HEK293 (cell line): ENCODE data around the gene WDTC1.
A peak's percentile ranks its signal among the peaks of the same experiment; 100 is the strongest.

ENCODE experiments used
- CTCF ChIA-PET: fragments of 350-600 bp; formaldehyde crosslinking; extraction: SDS; loops from one replicate; lab custom pipeline; 2021; ENCODE audit warnings: antibody characterized with exemption; lab: Yijun Ruan, JAX
- POLR2A ChIA-PET: fragments of 300-600 bp; formaldehyde crosslinking; extraction: SDS; loops from one replicate; lab custom pipeline; 2020; ENCODE audit warnings: antibody characterized with exemption, inconsistent platforms; lab: Yijun Ruan, JAX
- H3K27ac ChIP-seq: fragments of 200-500 bp; sonication (Bioruptor generic); 2 replicates; pipeline ENCODE4 v1.5.1; 2014; ENCODE audit warnings: low read depth, low read length, control low read depth, inconsistent platforms; ENCODE audit errors: extremely low read depth
- H3K36me3 ChIP-seq, 2 experiments: fragments of 200-500 bp in 1 of 2; sonication (Bioruptor generic) in 1 of 2; 1 replicate in 1 of 2; 2 replicates in 1 of 2; pipeline ENCODE4 v1.5.1; 2014 to 2017; ENCODE audit warnings: inconsistent platforms in 2 of 2, low read length in 2 of 2; ENCODE audit not compliant: control insufficient read depth in 2 of 2, insufficient read depth in 1 of 2
- H3K4me1 ChIP-seq: fragments of 200-500 bp; sonication (Bioruptor generic); 2 replicates; pipeline ENCODE4 v1.5.1; 2014; ENCODE audit warnings: mild to moderate bottlenecking, low read length, inconsistent platforms; ENCODE audit not compliant: control insufficient read depth, insufficient read depth
- H3K4me3 ChIP-seq: 2 replicates; pipeline ENCODE4 v1.5.1; 2011; ENCODE audit warnings: low read depth, mild to moderate bottlenecking, control low read depth, low read length, moderate library complexity
- H3K9me3 ChIP-seq: fragments of 200-500 bp; sonication (Bioruptor generic); 2 replicates; pipeline ENCODE4 v1.5.1; 2014; ENCODE audit warnings: low read depth, low read length, inconsistent platforms; ENCODE audit not compliant: control insufficient read depth, insufficient read depth
- BCL11B ChIP-seq: fragments of 450-650 bp; formaldehyde crosslinking; IDR thresholded peaks from 2 replicates; pipeline ENCODE4 v1.5.1; 2016; ENCODE audit warnings: low read depth, missing biosample characterization, missing genetic modification characterization
- EGR2 ChIP-seq: fragments of 450-650 bp; formaldehyde crosslinking; IDR thresholded peaks from 2 replicates; pipeline ENCODE4 v1.5.1; 2016; ENCODE audit warnings: low read depth, missing biosample characterization, missing genetic modification characterization
- GFI1B ChIP-seq: fragments of 450-650 bp; formaldehyde crosslinking; IDR thresholded peaks from 2 replicates; pipeline ENCODE4 v1.5.1; 2016; ENCODE audit warnings: missing biosample characterization, missing genetic modification characterization
- GLI4 ChIP-seq: fragments of 450-650 bp; formaldehyde crosslinking; IDR thresholded peaks from 2 replicates; pipeline ENCODE4 v1.5.1; 2016; ENCODE audit warnings: missing biosample characterization, missing genetic modification characterization
- HOXD13 ChIP-seq: sonication (generic); formaldehyde crosslinking; IDR thresholded peaks from 2 replicates; pipeline ENCODE4 v1.8.0; 2022; ENCODE audit warnings: missing genetic modification reagents, borderline replicate concordance
- KLF7 ChIP-seq: fragments of 450-650 bp; formaldehyde crosslinking; IDR thresholded peaks from 2 replicates; pipeline ENCODE4 v1.5.1; 2016; ENCODE audit warnings: missing biosample characterization, missing genetic modification characterization, borderline replicate concordance
- MEIS1 ChIP-seq: sonication (generic); formaldehyde crosslinking; IDR thresholded peaks from 2 replicates; pipeline ENCODE4 v1.8.1; 2022; ENCODE audit warnings: missing genetic modification reagents, mild to moderate bottlenecking, borderline replicate concordance
- OVOL3 ChIP-seq: fragments of 450-650 bp; formaldehyde crosslinking; IDR thresholded peaks from 2 replicates; pipeline ENCODE4 v1.5.1; 2016; ENCODE audit warnings: missing biosample characterization, missing genetic modification characterization
- REPIN1 ChIP-seq: fragments of 450-650 bp; formaldehyde crosslinking; IDR thresholded peaks from 2 replicates; pipeline ENCODE4 v1.5.1; 2017; ENCODE audit warnings: missing biosample characterization, missing genetic modification characterization, low read depth
- SCRT2 ChIP-seq: fragments of 450-650 bp; formaldehyde crosslinking; IDR thresholded peaks from 2 replicates; pipeline ENCODE4 v1.5.1; 2016; ENCODE audit warnings: missing biosample characterization, missing genetic modification characterization
- SP2 ChIP-seq: fragments of 450-650 bp; formaldehyde crosslinking; IDR thresholded peaks from 2 replicates; pipeline ENCODE4 v1.5.1; 2016; ENCODE audit warnings: missing biosample characterization, missing genetic modification characterization
- YY1 ChIP-seq: fragments of 450-650 bp; formaldehyde crosslinking; IDR thresholded peaks from 2 replicates; pipeline ENCODE4 v1.5.1; 2018; ENCODE audit warnings: missing biosample characterization, missing genetic modification characterization
- ZBTB21 ChIP-seq: fragments of 450-650 bp; formaldehyde crosslinking; IDR thresholded peaks from 2 replicates; pipeline ENCODE4 v1.5.1; 2017; ENCODE audit warnings: missing biosample characterization, missing genetic modification characterization
- ZFHX2 ChIP-seq: fragments of 450-650 bp; formaldehyde crosslinking; conservative IDR thresholded peaks from 2 replicates; pipeline ENCODE4 v1.5.1; 2016; ENCODE audit warnings: missing biosample characterization, missing genetic modification characterization
- ZFP69B ChIP-seq: fragments of 450-650 bp; formaldehyde crosslinking; IDR thresholded peaks from 2 replicates; pipeline ENCODE4 v1.5.1; 2016; ENCODE audit warnings: missing biosample characterization, missing genetic modification characterization
- ZNF174 ChIP-seq: fragments of 450-650 bp; formaldehyde crosslinking; IDR thresholded peaks from 2 replicates; pipeline ENCODE4 v1.5.0; 2017; ENCODE audit warnings: missing biosample characterization, mild to moderate bottlenecking, missing genetic modification characterization
- ZNF223 ChIP-seq: fragments of 450-650 bp; formaldehyde crosslinking; IDR thresholded peaks from 2 replicates; pipeline ENCODE4 v1.5.1; 2016; ENCODE audit warnings: missing biosample characterization, missing genetic modification characterization
- ZNF23 ChIP-seq: fragments of 450-650 bp; formaldehyde crosslinking; IDR thresholded peaks from 2 replicates; pipeline ENCODE4 v1.5.1; 2016; ENCODE audit warnings: missing biosample characterization, missing genetic modification characterization, borderline replicate concordance
- ZNF266 ChIP-seq: fragments of 450-650 bp; formaldehyde crosslinking; IDR thresholded peaks from 2 replicates; pipeline ENCODE4 v1.5.1; 2016; ENCODE audit warnings: missing biosample characterization, missing genetic modification characterization, low read depth
- ZNF560 ChIP-seq: fragments of 450-650 bp; formaldehyde crosslinking; IDR thresholded peaks from 2 replicates; pipeline ENCODE4 v1.5.1; 2017; ENCODE audit warnings: missing biosample characterization, missing genetic modification characterization, borderline replicate concordance
- ZNF561 ChIP-seq: fragments of 450-650 bp; IDR thresholded peaks from 2 replicates; pipeline ENCODE4 v1.5.1; 2018; ENCODE audit warnings: missing biosample characterization, missing genetic modification characterization, borderline replicate concordance
- ZNF596 ChIP-seq: fragments of 450-650 bp; IDR thresholded peaks from 2 replicates; pipeline ENCODE4 v1.5.0; 2018; ENCODE audit warnings: missing biosample characterization, mild to moderate bottlenecking, missing genetic modification characterization, moderate library complexity
- ZNF660 ChIP-seq: fragments of 450-650 bp; IDR thresholded peaks from 2 replicates; pipeline ENCODE4 v1.5.1; 2018; ENCODE audit warnings: missing biosample characterization, mild to moderate bottlenecking, missing genetic modification characterization
- ZNF776 ChIP-seq: fragments of 450-650 bp; formaldehyde crosslinking; IDR thresholded peaks from 2 replicates; pipeline ENCODE4 v1.5.0; 2017; ENCODE audit warnings: missing biosample characterization, missing genetic modification characterization, borderline replicate concordance
- ZNF837 ChIP-seq: fragments of 450-650 bp; formaldehyde crosslinking; IDR thresholded peaks from 2 replicates; pipeline ENCODE4 v1.5.1; 2016; ENCODE audit warnings: missing biosample characterization, missing genetic modification characterization
- TF ChIP-seq, protein P1 (sequence below): fragments of 450-650 bp; formaldehyde crosslinking; IDR thresholded peaks from 2 replicates; pipeline ENCODE4 v1.5.1; 2017; ENCODE audit warnings: missing biosample characterization, missing genetic modification characterization
- TF ChIP-seq, protein P2 (sequence below): fragments of 450-650 bp; formaldehyde crosslinking; IDR thresholded peaks from 2 replicates; pipeline ENCODE4 v1.5.1; 2016; ENCODE audit warnings: missing biosample characterization, missing genetic modification characterization
- TF ChIP-seq, protein P3 (sequence below): fragments of 450-650 bp; formaldehyde crosslinking; IDR thresholded peaks from 2 replicates; pipeline ENCODE4 v1.5.1; 2017; ENCODE audit warnings: missing biosample characterization, missing genetic modification characterization
- TF ChIP-seq, protein P4 (sequence below): fragments of 450-650 bp; formaldehyde crosslinking; IDR thresholded peaks from 2 replicates; pipeline ENCODE4 v1.5.1; 2016; ENCODE audit warnings: missing biosample characterization, missing genetic modification characterization
- TF ChIP-seq, protein P5 (sequence below): fragments of 450-650 bp; IDR thresholded peaks from 2 replicates; pipeline ENCODE4 v1.5.1; 2018; ENCODE audit warnings: missing biosample characterization, missing genetic modification characterization

The WDTC1 gene, protein sequence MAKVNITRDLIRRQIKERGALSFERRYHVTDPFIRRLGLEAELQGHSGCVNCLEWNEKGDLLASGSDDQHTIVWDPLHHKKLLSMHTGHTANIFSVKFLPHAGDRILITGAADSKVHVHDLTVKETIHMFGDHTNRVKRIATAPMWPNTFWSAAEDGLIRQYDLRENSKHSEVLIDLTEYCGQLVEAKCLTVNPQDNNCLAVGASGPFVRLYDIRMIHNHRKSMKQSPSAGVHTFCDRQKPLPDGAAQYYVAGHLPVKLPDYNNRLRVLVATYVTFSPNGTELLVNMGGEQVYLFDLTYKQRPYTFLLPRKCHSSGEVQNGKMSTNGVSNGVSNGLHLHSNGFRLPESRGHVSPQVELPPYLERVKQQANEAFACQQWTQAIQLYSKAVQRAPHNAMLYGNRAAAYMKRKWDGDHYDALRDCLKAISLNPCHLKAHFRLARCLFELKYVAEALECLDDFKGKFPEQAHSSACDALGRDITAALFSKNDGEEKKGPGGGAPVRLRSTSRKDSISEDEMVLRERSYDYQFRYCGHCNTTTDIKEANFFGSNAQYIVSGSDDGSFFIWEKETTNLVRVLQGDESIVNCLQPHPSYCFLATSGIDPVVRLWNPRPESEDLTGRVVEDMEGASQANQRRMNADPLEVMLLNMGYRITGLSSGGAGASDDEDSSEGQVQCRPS

DNA sequence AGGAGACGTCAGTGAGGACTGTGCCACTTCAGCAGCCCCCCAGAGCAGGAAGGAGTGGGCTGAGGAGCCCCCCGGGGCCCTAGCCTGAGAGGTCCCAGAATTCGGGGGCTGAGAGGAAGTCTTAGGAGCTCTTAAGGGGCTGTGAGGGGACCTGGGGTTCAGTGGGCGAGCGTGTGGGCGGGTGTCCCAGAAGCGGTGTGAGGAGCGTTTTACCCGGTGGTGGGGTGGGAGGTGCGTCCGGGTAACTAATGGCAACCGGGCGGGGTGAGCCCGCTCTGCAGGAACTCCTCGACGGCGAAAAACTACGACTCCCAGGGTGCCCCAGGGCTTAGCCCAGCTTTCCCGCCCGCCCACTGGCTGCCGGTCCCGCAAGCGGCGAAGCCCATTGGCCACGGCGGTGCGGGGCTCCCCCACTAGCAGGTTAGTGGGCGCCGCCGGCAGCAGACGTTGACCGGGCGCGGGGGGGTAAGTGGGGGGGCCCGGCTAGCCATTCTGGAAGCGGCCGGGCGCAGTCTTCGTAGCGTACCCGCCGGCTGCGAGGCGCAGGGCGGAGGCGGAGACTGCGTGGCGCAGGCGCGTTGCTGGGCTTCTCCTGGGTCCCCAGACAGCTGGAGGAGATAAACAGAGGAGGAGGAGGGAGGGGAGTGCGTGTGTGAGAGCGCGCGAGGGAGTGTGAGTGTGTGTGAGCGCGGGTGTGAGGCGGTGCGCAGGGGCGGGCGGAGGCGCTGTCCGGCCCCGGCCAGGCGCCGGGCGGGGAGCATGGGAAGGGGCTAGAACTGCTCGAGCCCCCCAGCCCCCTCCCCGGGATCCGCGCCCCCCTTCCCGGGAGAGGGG lies at the start of gene WDTC1:
TSS of gene WDTC1 (plus strand) at position 584 of the 834 bp plus-strand sequence. CDS start 26,423 bp downstream, outside the sequence.
- Histone ChIP-seq H3K4me3 (peak within 1 kb of the TSS; percentile 72), H3K27ac (peak within 1 kb of the TSS; percentile 37; the same call in 1 of the 2 replicates), H3K4me1 (no peaks in the 10 kb centered on the region), H3K9me3 (no peaks in the 10 kb centered on the region), H3K36me3 (no peaks in the 10 kb centered on the region)
- ChIA-PET POLR2A (interaction anchor here (0.6 to 1.5 kb wide), 8 partner anchors 9 to 963 kb away, joined by 3 to 7 read pairs (median 3); partner anchors contain the start of genes MAP3K6 and SLC9A1), CTCF (interaction anchor here (0.6 to 0.8 kb wide), 4 partner anchors 12 to 1274 kb away, joined by 3 to 5 read pairs (median 3); no protein-coding TSS in a partner anchor)
- TF ChIP-seq ZNF776 (tag by site-specific recombination) (no peak), GFI1B (tag by site-specific recombination) (no peak), BCL11B (tag by site-specific recombination) (no peak), MEIS1 (no peak), OVOL3 (tag by site-specific recombination) (no peak), ZBTB21 (tag by site-specific recombination) (no peak), KLF7 (tag by site-specific recombination) (no peak), ZNF223 (tag by site-specific recombination) (no peak), ZFHX2 (peak; percentile 89), ZNF561 (peak; percentile 61; the same call in 1 of the 2 replicates), ZNF837 (tag by site-specific recombination) (no peak), SP2 (peak; percentile 94), ZNF23 (tag by site-specific recombination) (no peak), GLI4 (tag by site-specific recombination) (no peak), HOXD13 (CRISPR knock-in tag) (no peak), ZNF174 (tag by site-specific recombination) (no peak), ZNF266 (tag by site-specific recombination) (no peak), SCRT2 (no peak), YY1 (tag by site-specific recombination) (no peak), ZFP69B (tag by site-specific recombination) (peak; percentile 94), ZNF596 (tag by site-specific recombination) (no peak), REPIN1 (tag by site-specific recombination) (no peak), ZNF560 (no peak), EGR2 (tag by site-specific recombination) (peak; percentile 84), ZNF660 (tag by site-specific recombination) (no peak)
- TF ChIP-seq, protein P1, sequence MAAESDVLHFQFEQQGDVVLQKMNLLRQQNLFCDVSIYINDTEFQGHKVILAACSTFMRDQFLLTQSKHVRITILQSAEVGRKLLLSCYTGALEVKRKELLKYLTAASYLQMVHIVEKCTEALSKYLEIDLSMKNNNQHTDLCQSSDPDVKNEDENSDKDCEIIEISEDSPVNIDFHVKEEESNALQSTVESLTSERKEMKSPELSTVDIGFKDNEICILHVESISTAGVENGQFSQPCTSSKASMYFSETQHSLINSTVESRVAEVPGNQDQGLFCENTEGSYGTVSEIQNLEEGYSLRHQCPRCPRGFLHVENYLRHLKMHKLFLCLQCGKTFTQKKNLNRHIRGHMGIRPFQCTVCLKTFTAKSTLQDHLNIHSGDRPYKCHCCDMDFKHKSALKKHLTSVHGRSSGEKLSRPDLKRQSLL (tag by site-specific recombination): no peak
- TF ChIP-seq, protein P2, sequence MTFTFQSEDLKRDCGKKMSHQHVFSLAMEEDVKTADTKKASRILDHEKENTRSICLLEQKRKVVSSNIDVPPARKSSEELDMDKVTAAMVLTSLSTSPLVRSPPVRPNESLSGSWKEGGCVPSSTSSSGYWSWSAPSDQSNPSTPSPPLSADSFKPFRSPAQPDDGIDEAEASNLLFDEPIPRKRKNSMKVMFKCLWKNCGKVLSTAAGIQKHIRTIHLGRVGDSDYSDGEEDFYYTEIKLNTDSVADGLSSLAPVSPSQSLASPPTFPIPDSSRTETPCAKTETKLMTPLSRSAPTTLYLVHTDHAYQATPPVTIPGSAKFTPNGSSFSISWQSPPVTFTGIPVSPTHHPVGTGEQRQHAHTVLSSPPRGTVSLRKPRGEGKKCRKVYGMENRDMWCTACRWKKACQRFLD: no peak
- TF ChIP-seq, protein P3, sequence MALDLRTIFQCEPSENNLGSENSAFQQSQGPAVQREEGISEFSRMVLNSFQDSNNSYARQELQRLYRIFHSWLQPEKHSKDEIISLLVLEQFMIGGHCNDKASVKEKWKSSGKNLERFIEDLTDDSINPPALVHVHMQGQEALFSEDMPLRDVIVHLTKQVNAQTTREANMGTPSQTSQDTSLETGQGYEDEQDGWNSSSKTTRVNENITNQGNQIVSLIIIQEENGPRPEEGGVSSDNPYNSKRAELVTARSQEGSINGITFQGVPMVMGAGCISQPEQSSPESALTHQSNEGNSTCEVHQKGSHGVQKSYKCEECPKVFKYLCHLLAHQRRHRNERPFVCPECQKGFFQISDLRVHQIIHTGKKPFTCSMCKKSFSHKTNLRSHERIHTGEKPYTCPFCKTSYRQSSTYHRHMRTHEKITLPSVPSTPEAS: peak; percentile 45
- TF ChIP-seq, protein P4, sequence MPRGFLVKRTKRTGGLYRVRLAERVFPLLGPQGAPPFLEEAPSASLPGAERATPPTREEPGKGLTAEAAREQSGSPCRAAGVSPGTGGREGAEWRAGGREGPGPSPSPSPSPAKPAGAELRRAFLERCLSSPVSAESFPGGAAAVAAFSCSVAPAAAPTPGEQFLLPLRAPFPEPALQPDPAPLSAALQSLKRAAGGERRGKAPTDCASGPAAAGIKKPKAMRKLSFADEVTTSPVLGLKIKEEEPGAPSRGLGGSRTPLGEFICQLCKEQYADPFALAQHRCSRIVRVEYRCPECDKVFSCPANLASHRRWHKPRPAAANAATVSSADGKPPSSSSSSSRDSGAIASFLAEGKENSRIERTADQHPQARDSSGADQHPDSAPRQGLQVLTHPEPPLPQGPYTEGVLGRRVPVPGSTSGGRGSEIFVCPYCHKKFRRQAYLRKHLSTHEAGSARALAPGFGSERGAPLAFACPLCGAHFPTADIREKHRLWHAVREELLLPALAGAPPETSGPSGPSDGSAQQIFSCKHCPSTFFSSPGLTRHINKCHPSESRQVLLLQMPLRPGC: no peak
- TF ChIP-seq, protein P5, sequence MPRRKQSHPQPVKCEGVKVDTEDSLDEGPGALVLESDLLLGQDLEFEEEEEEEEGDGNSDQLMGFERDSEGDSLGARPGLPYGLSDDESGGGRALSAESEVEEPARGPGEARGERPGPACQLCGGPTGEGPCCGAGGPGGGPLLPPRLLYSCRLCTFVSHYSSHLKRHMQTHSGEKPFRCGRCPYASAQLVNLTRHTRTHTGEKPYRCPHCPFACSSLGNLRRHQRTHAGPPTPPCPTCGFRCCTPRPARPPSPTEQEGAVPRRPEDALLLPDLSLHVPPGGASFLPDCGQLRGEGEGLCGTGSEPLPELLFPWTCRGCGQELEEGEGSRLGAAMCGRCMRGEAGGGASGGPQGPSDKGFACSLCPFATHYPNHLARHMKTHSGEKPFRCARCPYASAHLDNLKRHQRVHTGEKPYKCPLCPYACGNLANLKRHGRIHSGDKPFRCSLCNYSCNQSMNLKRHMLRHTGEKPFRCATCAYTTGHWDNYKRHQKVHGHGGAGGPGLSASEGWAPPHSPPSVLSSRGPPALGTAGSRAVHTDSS: peak; percentile 91
